Omental fat pad (tissue), 4 donors: ENCODE measurements around the gene CHST14. TPM values are rescaled to one million over a fixed set of nuclear protein-coding genes. Genes with fewer than 3 reads are reported as not detected.

ENCODE experiments used
- ATAC-seq: fragments of 150-250 bp; one replicate; pipeline ENCODE4 v1.9.1; 2016; ENCODE audit warnings: mild to moderate bottlenecking, moderate library complexity; ENCODE audit not compliant: low FRiP score
- DNase-seq: peaks from one replicate; pipeline ENCODE4 v3.0.0-alpha.2; 2019; ENCODE audit warnings: low spot score
- CTCF ChIP-seq, 3 donors: fragments of 450-650 bp; IDR thresholded peaks; one replicate each; pipeline ENCODE4 v1.5.1; 2016 to 2017; ENCODE audit warnings: antibody characterized with exemption in 3 of 3, mild to moderate bottlenecking in 3 of 3, moderate library complexity in 2 of 3
- total RNA-seq, 4 donors: library from RNA; depleted of rRNA; stranded (reverse); fragments of >200 nt; gene quantifications; one replicate each; pipeline ENCODE4 v1.1.0, GENCODE V29; 2016

Gene CHST14
- total RNA-seq, 4 donors from 2014 or later, result 6.6 to 17.8 (median 10.1) TPM

- DNase-seq, result no peak
- ATAC-seq, result no peak
- no peak for TF ChIP-seq CTCF (IDR thresholded peaks at IDR 0.05)
These were observed 41.6 kb upstream of the CHST14 start for GRCh38 chr15:40429068-40429710.

GRCh38 chr15:40430271-40430805 lies 40.4 kb upstream of the CHST14 start:
- peak; percentile 71 for ATAC-seq
- no peak for DNase-seq
- no peak for TF ChIP-seq CTCF (IDR thresholded peaks at IDR 0.05)

GRCh38 chr15:40435023-40435709 lies 35.6 kb upstream of the CHST14 start:
- DNase-seq (no peak), ATAC-seq (no peak)
- no peak for TF ChIP-seq CTCF (IDR thresholded peaks at IDR 0.05)

GRCh38 chr15:40435710-40436089 lies 35.1 kb upstream of the CHST14 start:
- DNase-seq, result no peak
- no peak for TF ChIP-seq CTCF (IDR thresholded peaks at IDR 0.05)
- ATAC-seq, result no peak

GRCh38 chr15:40436116-40436891 lies 34.5 kb upstream of the CHST14 start:
- no peak for TF ChIP-seq CTCF (IDR thresholded peaks at IDR 0.05)
- no peak for DNase-seq

GRCh38 chr15:40436892-40437751 lies 33.7 kb upstream of the CHST14 start:
- DNase-seq (no peak), ATAC-seq (no peak)
- no peak for TF ChIP-seq CTCF (IDR thresholded peaks at IDR 0.05)

More at GRCh38 chr15:40436116-40436891, 34.5 kb upstream of the CHST14 start:
- no peak for ATAC-seq
